AG20443 (cell line): Measurements from ENCODE around the gene LIMS1.
"Not testable (repeated sequence)": the region's sequence is repeated elsewhere in the genome, so short reads cannot be mapped to it uniquely, and the experiment has no call there.

Source experiments
- DNase-seq: peaks from one replicate; pipeline ENCODE4 v3.0.0; 2012; ENCODE audit warnings: low spot score, mixed read lengths

LIMS1 gene

GRCh38 chr2:108634576-108635160, 100.4 kb downstream of the LIMS1 start:
- DNase-seq, result no peak

- DNase-seq, result no peak
Observed at GRCh38 chr2:108635630-108636354, 101.5 kb downstream of the LIMS1 start.

DNA sequence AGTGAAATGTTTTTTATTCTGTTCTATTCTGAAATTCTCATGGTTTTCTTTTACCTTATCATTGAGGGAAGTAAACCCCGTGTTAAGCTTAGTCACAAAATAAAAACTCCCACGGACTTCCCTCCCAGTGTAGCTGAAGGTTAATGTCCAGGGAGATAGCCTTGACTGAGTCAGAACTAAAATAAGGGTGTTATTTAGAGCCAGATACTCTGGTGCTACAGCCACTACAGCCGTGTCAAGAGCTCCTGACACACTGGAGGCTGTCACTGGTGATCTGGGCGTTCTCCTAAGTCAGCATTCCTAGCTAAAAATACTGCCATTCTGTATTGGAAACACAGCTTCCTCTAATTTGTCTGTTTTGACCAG, 103.0 kb downstream of the LIMS1 start:
- DNase-seq, result peak; percentile 58

- peak; percentile 80 for DNase-seq
Observed at GRCh38 chr2:108640731-108641130, 106.5 kb downstream of the LIMS1 start.

DNA sequence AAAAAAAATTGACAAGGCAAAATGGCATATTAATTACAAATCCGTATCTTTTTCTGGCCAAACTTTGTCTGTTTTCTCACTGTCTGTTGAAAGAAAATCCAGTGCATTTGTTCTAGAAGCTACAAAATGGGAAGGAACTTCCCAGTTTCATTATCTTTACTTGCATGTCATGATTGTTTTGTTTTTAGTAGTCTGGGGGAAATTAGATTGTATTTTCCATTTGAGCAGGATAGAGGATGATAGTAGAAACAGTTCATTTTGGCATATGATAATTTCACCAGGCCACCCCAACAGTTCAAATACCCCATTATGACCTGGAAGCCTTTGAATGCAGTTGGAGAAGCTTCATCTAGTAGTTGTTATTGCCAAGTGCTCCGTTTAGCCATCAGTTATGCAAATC, 107.5 kb downstream of the LIMS1 start:
- no peak for DNase-seq

GRCh38 chr2:108643261-108643849, 109.1 kb downstream of the LIMS1 start:
- no peak for DNase-seq

GRCh38 chr2:108643862-108644261, 109.6 kb downstream of the LIMS1 start:
- DNase-seq, result not testable (repeated sequence)

DNA sequence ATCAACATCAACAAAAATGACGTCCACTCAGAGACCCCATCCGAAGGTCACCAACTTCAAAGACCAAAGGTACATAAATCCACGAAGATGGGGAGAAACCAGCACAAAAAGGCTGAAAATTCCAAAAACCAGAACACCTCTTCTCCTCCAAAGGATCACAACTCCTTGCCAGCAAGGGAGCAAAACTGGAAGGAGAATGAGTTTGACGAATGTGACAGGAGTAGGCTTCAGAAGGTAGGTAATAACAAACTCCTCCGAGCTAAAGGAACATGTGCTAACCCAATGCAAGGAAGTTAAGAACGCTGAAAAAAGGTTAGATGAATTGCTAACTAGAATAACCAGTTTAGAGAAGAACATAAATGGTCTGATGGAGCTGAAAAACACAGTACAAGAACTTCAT, 110.2 kb downstream of the LIMS1 start:
- not testable (repeated sequence) for DNase-seq

- DNase-seq, result not testable (repeated sequence)
Observed at GRCh38 chr2:108648796-108649195, 114.5 kb downstream of the LIMS1 start.

- not testable (repeated sequence) for DNase-seq
Observed at GRCh38 chr2:108650465-108650864, 116.2 kb downstream of the LIMS1 start.

DNA sequence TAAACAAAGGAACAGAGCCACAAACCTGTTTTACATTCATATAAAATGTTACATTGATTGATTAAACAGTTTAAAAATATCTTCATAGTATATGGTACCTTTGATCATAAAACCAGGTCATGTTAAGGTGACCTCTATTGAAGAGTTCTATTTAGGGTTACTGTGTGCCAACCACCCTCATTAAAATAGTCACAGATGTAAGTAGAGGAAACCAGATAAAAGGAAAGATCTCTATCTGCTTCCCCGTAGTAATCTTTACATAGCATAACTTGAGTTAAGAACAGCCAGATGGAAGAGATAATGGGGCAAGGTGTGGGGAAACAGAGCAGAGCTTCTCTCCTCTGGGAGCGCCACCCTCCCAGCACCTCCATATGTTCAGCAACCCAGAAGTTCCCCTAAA, 117.2 kb downstream of the LIMS1 start:
- DNase-seq, result not testable (repeated sequence)

DNA sequence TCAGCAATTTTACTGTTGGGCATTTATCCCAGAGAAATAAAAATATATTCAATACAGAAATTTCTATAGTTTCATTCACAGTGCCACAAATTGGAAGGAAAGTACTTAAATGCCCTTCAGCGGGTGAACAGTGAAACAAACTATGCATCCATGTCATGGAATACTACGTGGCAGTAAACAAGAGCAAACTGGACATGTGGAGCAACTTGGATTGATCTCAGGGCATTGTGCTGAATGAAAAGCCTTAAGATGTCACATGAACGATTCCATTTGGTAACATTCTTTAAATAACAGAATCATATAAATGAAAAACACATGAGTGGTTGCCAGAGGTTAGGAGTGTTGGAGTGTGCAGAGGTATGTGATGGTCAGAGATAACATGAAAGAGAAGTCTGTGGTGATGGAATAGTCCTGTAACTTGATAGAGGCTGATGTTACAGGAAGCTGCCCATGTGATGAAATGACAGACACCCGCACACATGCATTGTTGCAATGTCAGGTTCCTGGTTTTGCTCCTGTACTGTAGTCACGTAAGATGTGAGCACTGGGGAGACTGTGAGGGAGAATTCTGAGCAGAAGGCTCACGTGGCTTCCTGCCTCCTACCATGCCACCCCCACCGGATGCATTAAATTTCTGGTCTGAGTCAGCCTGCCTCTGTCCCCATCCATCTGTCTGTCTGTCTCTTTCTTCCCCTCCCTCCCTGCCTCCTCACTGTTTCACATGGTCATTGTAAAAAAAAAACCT, 118.1 kb downstream of the LIMS1 start:
- DNase-seq, result not testable (repeated sequence)

- DNase-seq, result not testable (repeated sequence)
Observed at GRCh38 chr2:108653425-108653824, 119.2 kb downstream of the LIMS1 start.

GRCh38 chr2:108653849-108654248, 119.6 kb downstream of the LIMS1 start:
- not testable (repeated sequence) for DNase-seq

DNA sequence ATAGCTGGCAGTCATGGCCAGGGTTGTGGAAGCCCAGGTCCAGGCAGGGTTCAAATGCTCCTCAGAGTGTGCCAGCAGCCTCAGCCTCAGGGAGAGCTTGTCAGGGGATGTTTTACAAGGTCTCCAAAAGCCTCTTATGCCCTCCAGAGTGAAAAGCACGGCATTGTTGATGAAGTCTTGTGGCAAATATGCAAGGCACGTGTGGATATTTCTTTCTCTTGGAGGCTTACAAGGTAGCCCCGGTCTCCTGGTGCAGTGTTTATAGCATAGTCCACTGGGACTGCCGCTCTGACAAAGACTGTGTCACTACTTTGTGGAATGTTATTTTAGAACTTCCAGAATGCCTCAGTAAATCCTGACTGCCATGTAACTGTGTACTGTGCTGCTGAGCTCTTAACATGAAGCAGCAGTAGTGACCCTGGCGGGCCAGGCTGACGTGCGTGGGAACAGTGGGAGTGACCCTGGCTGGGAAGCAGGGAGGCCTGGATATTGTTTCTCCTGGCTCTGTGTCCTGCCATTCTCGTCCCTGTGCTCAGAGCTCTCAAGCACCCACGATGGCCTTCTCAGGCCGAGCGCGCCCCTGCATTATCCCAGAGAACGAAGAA, 120.4 kb downstream of the LIMS1 start:
- DNase-seq, result not testable (repeated sequence)

DNA sequence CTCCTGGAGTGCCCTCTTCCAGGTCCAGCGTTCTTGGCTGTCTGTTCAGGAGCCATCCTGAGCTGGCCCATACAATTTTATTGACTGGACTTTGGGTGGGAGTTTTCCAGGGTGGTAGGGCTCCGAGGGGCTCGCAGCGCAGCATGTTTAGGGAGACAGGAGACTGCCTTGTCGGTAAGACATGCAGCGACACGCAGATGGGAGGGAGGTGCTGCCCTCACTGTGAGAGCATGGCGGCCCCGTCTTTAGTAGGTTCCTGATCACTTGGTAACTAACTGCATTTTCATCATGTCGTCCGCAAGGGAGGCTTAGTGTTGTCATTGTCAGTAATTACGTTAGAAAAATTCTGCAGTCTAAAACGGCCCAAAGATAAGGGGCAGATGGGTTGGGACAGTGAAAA, 121.0 kb downstream of the LIMS1 start:
- DNase-seq, result not testable (repeated sequence)

DNA sequence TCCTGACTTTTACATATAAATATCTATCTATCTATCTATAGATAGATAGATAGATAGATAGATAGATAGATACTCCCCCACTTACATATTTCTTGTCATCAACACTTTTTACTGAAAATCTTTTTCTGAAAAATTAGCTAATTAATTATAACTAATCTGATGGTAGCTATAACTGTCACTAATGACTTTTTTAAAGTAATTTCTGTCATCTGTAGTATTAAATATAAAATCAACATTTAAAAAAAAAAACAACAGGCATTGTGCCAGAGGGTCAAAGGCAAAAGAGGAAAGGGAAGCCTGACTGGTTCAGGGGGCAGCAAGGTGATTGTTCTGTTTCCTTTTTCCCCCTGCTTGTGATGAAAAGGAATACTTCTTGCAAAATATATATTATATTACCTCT, 122.0 kb downstream of the LIMS1 start:
- not testable (repeated sequence) for DNase-seq

DNA sequence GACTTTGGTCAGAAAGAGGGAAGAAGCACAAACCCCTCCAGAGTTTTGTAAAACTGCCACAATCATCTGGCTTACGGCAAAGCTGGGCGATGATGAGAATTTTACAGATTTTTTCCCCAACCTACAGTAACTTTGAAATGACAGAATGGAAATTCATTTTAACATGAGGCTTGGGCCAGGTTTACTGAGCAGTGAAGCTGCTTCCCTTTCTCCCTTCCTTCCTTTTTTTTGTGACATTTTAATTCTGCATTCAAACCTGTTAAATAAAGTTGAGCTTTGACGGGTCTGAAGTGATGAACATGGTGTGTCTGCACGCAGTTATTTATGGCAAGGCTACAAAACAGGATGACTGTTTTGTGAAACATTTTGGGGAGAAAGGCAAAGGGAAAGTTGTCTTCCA, 123.2 kb downstream of the LIMS1 start:
- not testable (repeated sequence) for DNase-seq

DNA sequence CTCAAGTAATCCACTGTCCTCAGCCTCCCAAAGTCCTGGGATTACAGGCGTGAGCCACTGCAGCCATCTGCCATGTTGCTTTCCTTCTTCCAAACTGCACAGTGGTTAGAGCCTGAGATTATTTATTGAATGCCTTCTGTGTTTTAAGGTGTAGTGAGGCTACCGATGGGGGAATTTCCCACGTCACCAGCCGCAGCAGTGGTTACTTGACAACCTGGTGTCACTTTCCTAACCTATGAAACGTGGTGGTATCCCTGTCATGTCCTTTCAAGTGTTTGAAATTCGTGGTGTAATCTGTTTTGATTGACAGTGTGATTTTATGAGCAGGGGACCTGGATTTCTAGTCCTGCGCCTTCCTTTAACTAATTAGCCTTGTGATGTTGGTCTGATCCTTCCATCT, 124.3 kb downstream of the LIMS1 start:
- not testable (repeated sequence) for DNase-seq

DNA sequence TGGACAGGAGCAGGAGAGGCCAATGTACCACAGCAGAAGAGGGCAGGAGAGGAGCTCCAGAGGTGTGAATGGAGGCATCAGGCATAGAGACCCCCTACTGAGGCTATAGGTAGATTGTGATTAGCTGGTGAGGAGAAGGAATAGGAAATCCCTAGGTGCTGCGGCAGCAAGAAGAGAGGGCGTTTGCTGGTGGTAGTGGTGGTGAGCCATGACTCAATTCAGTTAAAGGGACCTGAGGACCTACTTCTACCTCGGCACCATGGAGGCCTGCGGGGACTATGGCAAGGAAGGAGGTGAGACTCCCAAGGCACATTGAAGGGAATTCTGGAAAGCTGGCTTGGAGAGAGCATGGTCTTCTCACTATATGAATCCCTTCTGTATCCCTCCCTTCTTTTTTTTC, 127.2 kb downstream of the LIMS1 start:
- DNase-seq, result not testable (repeated sequence)

DNA sequence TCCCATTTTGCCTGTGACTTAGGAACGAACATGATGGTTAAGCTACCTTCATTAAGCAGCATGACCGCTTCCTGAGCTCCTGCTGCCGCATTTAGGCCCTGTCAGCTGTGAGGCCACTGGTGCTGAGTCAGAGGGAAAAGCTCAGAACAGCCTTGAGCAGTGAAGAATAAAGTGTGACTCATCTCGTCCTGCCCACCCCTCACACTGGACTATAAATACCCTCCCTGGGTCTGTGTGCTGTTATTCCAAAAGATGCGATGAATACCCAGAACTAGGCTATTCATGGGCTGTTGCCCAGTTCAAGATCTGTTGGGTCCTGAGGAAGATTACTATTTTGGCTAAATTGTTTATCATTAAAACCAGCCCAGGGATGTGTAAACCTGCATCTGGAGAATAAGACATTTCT, 127.9 kb downstream of the LIMS1 start:
- not testable (repeated sequence) for DNase-seq

GRCh38 chr2:108663346-108663745, 129.1 kb downstream of the LIMS1 start:
- DNase-seq, result not testable (repeated sequence)
